ENCODE results near the gene SENP2. TPM values are rescaled to one million over a fixed set of nuclear protein-coding genes. Genes with fewer than 3 reads are reported as not detected.
A peak's percentile ranks its signal among the peaks of the same experiment; 100 is the strongest.
"Not testable (repeated sequence)": the region's sequence is repeated elsewhere in the genome, so short reads cannot be mapped to it uniquely, and the experiment has no call there.

Gene SENP2
- total and polyA plus RNA-seq, 2 donors, result 21.9 to 45.7 TPM

DNA sequence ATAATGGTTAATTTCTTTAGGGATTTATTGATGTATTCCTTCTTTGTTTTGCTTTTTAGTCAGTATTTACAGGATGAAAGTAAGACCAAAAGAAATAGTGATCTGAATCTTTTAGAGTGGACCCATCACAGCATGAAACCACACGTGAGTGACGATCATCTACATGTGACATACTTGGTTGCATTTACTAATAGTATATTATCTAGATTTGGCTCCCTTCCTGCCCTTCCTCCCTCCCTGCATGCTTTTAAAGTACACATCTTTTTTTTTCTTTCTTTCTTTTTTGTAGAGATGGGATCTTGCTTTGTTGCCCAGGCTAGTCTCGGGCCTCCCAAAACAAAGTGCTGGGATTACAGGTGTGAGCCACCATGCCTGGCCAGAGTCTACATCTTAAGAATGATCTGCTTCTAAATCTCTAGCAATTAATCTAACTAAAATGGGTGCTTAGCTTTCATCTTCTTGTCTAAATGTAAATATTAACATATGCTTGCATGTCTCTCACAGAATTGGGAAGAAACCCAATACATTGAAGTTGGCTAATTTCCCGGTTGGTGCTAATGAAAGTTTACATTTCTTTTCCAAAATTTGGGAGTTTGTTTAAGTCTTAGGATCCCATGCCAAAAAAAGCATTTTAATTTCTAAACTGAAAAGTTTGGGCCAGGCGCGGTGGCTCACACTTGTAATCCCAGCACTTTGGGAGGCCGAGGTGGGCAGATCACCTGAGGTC lies 38.0 kb downstream of the SENP2 start:
- Histone ChIP-seq H3K36me3 (ENCODE audit: insufficient read depth) (peaks cover 5% of the 10 kb centered on the region), H3K4me3 (ENCODE audit: low read depth, low read length) (no peak overlapping the region), H3K27ac (ENCODE audit: low read depth) (no peak overlapping the region), H3K4me1 (ENCODE audit: insufficient read depth) (no peaks in the 10 kb centered on the region)
- WGBS, result 72% methylated on average over 7 of the region's 7 CpGs
- no peak for DNase-seq (ENCODE audit: extremely low spot score)

DNA sequence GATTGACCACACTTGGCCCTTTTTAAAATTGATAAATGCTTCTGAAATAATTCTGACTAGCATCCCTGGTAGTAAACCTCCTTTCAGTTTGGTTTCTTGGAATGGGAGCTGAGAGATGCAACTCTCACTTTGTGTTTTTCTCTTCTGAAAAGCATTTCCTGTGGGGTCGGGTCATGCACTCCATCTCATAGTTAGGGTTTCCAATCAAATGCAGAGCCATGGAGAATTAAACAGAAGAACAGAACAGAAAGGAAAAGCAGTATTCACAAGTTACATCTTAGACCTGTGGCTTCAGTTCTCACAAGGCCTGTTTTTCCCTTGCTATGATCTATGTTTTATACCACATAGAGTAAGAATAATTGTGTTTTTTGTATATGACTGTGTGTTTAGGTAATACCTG lies 39.7 kb downstream of the SENP2 start:
- peaks cover 5% of the 10 kb centered on the region for H3K36me3 ChIP-seq (ENCODE audit: insufficient read depth)
- DNase-seq (ENCODE audit: extremely low spot score), result no peak
- no peak overlapping the region for H3K4me3 ChIP-seq (ENCODE audit: low read depth, low read length)
- H3K27ac ChIP-seq (ENCODE audit: low read depth), result no peak overlapping the region
- H3K4me1 ChIP-seq (ENCODE audit: insufficient read depth), result no peaks in the 10 kb centered on the region
- WGBS, result 73% methylated on average over 1 of the region's 1 CpG

- WGBS, result 70% methylated on average over 4 of the region's 4 CpGs
- H3K4me3 ChIP-seq (ENCODE audit: low read depth, low read length), result no peak overlapping the region
- no peak overlapping the region for H3K27ac ChIP-seq (ENCODE audit: low read depth)
- DNase-seq (ENCODE audit: extremely low spot score), result no peak
- no peaks in the 10 kb centered on the region for H3K4me1 ChIP-seq (ENCODE audit: insufficient read depth)
- H3K36me3 ChIP-seq (ENCODE audit: insufficient read depth), result peaks cover 3% of the 10 kb centered on the region
Measured at GRCh38 chr3:185629554-185630181, 43.6 kb downstream of the SENP2 start.

DNA sequence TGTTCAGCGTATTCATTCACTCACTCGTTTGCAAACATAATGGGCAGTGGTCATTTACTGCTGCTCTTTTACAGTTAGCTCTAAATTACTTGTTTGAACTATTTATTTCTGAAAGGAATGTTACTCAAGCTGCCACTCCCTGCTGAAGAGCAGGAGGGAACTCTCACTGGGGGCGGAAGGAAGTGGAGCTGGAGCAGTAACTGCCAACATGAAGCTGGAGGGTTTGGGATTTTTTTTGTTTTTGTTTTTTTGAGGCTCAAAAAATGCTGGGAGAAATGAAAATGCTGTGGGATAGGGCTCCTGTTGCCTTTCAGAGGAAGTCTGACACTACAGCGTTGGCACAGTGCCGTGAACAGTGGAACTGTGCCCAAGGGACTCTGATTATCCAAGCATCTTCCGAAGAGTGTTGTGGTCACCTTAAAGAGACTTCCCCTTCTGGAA lies 44.1 kb downstream of the SENP2 start:
- no peaks in the 10 kb centered on the region for H3K4me1 ChIP-seq (ENCODE audit: insufficient read depth)
- H3K4me3 ChIP-seq (ENCODE audit: low read depth, low read length), result no peak overlapping the region
- H3K36me3 ChIP-seq (ENCODE audit: insufficient read depth), result peaks cover 3% of the 10 kb centered on the region
- peak; percentile 15 for DNase-seq (ENCODE audit: extremely low spot score)
- no peak overlapping the region for H3K27ac ChIP-seq (ENCODE audit: low read depth)
- WGBS, result 34% methylated on average over 6 of the region's 6 CpGs

DNA sequence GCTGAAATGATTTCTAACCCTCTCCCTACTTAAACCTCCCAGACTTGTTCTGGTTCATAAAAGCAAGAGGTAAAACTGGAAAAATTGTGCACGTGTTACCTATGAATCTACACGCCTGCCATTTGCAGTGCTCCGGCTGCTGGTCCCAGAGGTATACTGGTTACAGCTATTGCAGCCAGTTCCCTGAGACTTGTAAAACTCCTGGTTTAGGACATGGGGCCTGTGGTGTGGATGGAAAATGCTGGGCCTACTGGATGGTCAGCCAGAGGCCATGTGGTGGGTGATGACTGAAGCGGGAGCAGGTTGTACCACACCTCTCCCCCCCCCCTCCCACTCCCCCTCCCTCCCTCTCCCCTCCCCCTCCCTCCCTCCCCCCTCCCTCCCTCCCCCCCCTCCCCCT lies 45.0 kb downstream of the SENP2 start:
- no peak for DNase-seq (ENCODE audit: extremely low spot score)
- Histone ChIP-seq H3K27ac (ENCODE audit: low read depth) (no peak overlapping the region), H3K4me1 (ENCODE audit: insufficient read depth) (no peaks in the 10 kb centered on the region), H3K4me3 (ENCODE audit: low read depth, low read length) (no peak overlapping the region), H3K36me3 (ENCODE audit: insufficient read depth) (peaks cover 3% of the 10 kb centered on the region)
- WGBS, result 72% methylated on average over 4 of the region's 4 CpGs

DNA sequence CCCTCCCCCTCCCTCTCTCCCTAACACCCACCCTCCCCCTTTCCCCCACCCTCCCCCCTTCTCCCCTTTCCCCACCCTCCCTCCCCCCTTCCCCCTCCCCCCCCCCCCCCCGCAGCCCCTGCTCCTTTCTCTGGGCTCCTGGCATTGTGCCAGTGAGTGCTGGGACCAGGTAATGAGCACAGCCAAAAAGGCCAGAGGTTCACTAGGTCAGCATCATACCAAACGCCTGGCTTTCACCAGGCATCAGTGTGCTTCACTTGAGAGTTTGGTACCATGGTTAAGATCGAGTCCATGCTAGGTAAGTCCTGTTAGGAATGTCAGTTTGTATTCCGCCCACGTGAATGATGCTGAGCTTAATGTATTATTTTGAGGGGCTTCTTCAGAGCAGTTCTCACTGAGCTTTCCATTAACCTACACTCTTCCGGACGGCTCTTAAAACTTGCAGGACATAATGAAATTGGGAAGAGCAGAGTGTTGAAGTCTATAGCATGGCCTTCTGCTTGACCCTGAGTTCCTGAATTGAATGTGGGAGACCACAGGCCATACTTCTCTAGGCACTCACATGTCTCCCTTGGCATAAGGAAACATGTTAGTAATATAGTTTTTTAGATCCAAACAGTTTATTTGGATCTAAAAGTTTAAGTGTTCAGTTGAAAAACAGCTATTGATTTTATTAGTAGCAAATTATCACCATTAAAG lies 45.6 kb downstream of the SENP2 start:
- no peaks in the 10 kb centered on the region for H3K4me1 ChIP-seq (ENCODE audit: insufficient read depth)
- no peak for DNase-seq (ENCODE audit: extremely low spot score)
- no peak overlapping the region for H3K27ac ChIP-seq (ENCODE audit: low read depth)
- 92% methylated on average over 6 of the region's 7 CpGs for WGBS
- H3K4me3 ChIP-seq (ENCODE audit: low read depth, low read length), result no peak overlapping the region
- peaks cover 3% of the 10 kb centered on the region for H3K36me3 ChIP-seq (ENCODE audit: insufficient read depth)

- Histone ChIP-seq H3K36me3 (ENCODE audit: insufficient read depth) (peaks cover 3% of the 10 kb centered on the region), H3K4me3 (ENCODE audit: low read depth, low read length) (no peak overlapping the region), H3K27ac (ENCODE audit: low read depth) (no peak overlapping the region), H3K4me1 (ENCODE audit: insufficient read depth) (no peaks in the 10 kb centered on the region)
- DNase-seq (ENCODE audit: extremely low spot score), result no peak
- 95% methylated on average over 4 of the region's 4 CpGs for WGBS
Measured at GRCh38 chr3:185632996-185633395, 46.9 kb downstream of the SENP2 start.

- no peak for DNase-seq (ENCODE audit: extremely low spot score)
- no peaks in the 10 kb centered on the region for H3K4me1 ChIP-seq (ENCODE audit: insufficient read depth)
- no peaks in the 10 kb centered on the region for H3K36me3 ChIP-seq (ENCODE audit: insufficient read depth)
- WGBS, result 72% methylated on average over 3 of the region's 3 CpGs
- H3K4me3 ChIP-seq (ENCODE audit: low read depth, low read length), result no peak overlapping the region
- no peak overlapping the region for H3K27ac ChIP-seq (ENCODE audit: low read depth)
Measured at GRCh38 chr3:185637388-185637787, 51.3 kb downstream of the SENP2 start.

GRCh38 chr3:185638651-185639050 lies 52.6 kb downstream of the SENP2 start:
- DNase-seq (ENCODE audit: extremely low spot score); H3K27ac ChIP-seq (ENCODE audit: low read depth); H3K36me3 ChIP-seq (ENCODE audit: insufficient read depth); H3K4me3 ChIP-seq (ENCODE audit: low read depth, low read length); H3K4me1 ChIP-seq (ENCODE audit: insufficient read depth): not testable (repeated sequence)
- WGBS, result 93% methylated on average over 11 of the region's 11 CpGs

DNA sequence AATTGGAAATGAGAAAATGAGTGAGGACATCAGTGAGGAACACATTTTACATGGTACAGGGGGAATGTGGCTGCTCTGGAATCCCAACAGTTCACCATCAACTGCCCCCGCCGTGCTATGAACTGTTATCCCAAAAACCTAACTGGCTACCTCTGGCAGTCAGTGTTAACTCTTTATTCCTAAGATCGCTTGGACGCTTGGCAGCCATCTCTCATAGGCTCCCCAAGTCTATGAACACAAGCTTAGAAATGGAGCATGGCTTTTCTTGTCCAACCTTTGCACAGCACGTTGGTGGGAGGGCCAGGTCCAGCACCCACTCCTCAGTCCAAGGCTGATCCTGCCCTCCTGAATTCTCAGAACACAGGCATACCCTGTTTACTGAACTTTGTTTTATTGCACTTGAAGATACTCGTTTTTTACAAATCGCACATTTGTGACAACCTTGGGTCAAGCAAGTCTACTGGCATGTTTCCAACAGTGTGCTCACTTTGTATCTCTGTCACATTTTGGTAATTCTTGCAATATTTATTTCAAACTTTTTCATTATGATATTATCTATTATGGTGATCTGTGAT lies 53.6 kb downstream of the SENP2 start:
- H3K4me3 ChIP-seq (ENCODE audit: low read depth, low read length), result no peak overlapping the region
- no peak for DNase-seq (ENCODE audit: extremely low spot score)
- H3K4me1 ChIP-seq (ENCODE audit: insufficient read depth), result no peaks in the 10 kb centered on the region
- H3K36me3 ChIP-seq (ENCODE audit: insufficient read depth), result no peaks in the 10 kb centered on the region
- no peak overlapping the region for H3K27ac ChIP-seq (ENCODE audit: low read depth)
- 76% methylated on average over 7 of the region's 7 CpGs for WGBS

GRCh38 chr3:185640308-185640707 lies 54.2 kb downstream of the SENP2 start:
- DNase-seq (ENCODE audit: extremely low spot score), result no peak
- no peaks in the 10 kb centered on the region for H3K4me1 ChIP-seq (ENCODE audit: insufficient read depth)
- no peaks in the 10 kb centered on the region for H3K36me3 ChIP-seq (ENCODE audit: insufficient read depth)
- H3K27ac ChIP-seq (ENCODE audit: low read depth), result no peak overlapping the region
- H3K4me3 ChIP-seq (ENCODE audit: low read depth, low read length), result no peak overlapping the region
- 72% methylated on average over 2 of the region's 2 CpGs for WGBS

GRCh38 chr3:185645191-185645590 lies 59.1 kb downstream of the SENP2 start:
- not testable (repeated sequence) for DNase-seq (ENCODE audit: extremely low spot score); H3K4me3 ChIP-seq (ENCODE audit: low read depth, low read length)
- 80% methylated on average over 17 of the region's 17 CpGs for WGBS

DNA sequence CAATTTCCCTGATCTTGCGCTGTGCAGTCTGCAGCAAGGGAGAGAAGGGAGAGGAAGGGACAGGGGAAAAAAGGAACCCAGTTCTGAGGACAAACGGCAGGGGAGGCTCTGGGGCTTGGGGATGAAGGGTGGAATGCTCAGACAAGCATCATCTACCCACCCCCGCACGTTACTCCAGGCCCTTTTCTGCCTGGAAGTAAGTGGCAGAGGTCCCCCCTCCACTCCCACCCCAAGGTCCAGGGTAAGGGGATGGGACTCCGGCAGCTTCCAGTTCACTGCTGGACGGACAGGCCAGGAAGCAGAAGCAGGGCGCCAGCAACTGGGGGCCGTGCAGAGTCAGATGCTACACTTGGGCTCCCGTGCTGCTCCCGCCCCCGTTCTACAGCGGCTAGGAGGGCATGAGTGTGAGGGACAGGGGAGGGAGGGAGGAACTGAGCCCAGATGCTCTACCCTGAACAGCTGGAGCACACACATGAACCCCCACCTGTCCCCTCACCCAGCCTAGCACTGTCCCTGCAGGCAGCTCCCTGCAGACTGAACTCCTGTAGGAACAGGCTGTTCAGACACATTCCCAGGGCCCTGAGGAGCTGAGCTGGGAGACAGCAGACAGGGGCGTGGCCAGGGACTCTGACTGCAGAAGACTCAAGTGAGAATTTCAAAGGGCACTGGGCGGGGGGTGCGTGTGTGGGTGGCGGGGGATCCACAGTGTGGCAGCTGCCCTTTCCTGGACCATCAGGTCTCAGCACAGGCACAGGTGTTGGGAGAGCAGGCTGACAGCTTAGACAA lies 59.7 kb downstream of the SENP2 start:
- WGBS, result 84% methylated on average over 16 of the region's 16 CpGs
- Histone ChIP-seq H3K4me1 (ENCODE audit: insufficient read depth) (no peaks in the 10 kb centered on the region), H3K27ac (ENCODE audit: low read depth) (no peak overlapping the region), H3K36me3 (ENCODE audit: insufficient read depth) (no peaks in the 10 kb centered on the region), H3K4me3 (ENCODE audit: low read depth, low read length) (no peak overlapping the region)
- no peak for DNase-seq (ENCODE audit: extremely low spot score)

More at GRCh38 chr3:185645191-185645590, 59.1 kb downstream of the SENP2 start:
- H3K27ac ChIP-seq (ENCODE audit: low read depth); H3K36me3 ChIP-seq (ENCODE audit: insufficient read depth); H3K4me1 ChIP-seq (ENCODE audit: insufficient read depth): not testable (repeated sequence)

Data from urinary bladder (tissue), 4 donors.